Muscle of back (tissue), 11 donors: ENCODE results near the gene ATXN7. TPM values are rescaled to one million over a fixed set of nuclear protein-coding genes. Genes with fewer than 3 reads are reported as not detected.

ENCODE experiments used
- DNase-seq, 3 donors: peaks; one replicate each; pipeline versions ENCODE4 v3.0.0 to v3.0.0-alpha.2; 2013
- polyA plus RNA-seq, 10 donors: library from polyadenylated mRNA; unstranded; fragments of 120-200 nt; gene quantifications; one replicate each; pipeline ENCODE4 v1.2.1, GENCODE V29; 2013; ENCODE audit not compliant: insufficient read length in 10 of 10

The ATXN7 gene
- polyA plus RNA-seq, 10 donors: 8.9 to 18.3 (median 11.7) TPM

- DNase-seq: no peak
Observed at GRCh38 chr3:64046996-64047594, 183.4 kb downstream of the ATXN7 start.

GRCh38 chr3:64047787-64048186 is 184.1 kb downstream of the ATXN7 start:
- no peak for DNase-seq

GRCh38 chr3:64048631-64049061 is 185.0 kb downstream of the ATXN7 start:
- no peak for DNase-seq

GRCh38 chr3:64049136-64049535 is 185.5 kb downstream of the ATXN7 start:
- DNase-seq: peak in 1 of 3 donors; percentile 45

GRCh38 chr3:64049832-64050231 is 186.2 kb downstream of the ATXN7 start:
- no peak for DNase-seq

Other genes with a start within 250 kb of the ATXN7 start
- gene SNTN, start 211.2 kb upstream of the ATXN7 start, polyA plus RNA-seq: under 1 TPM in 2 of 10 donors, not detected in 8; 0.04 to 0.05 TPM
- gene C3orf49, start 44.6 kb upstream of the ATXN7 start, polyA plus RNA-seq: under 1 TPM in 7 of 10 donors, not detected in 3; 0.15 to 0.55 (median 0.30) TPM
- 10 to 100 TPM; 49.5 to 65.2 (median 57.3) TPM for gene THOC7, start 62 bp upstream of the ATXN7 start, polyA plus RNA-seq
- gene SCAANT1, start 48.5 kb downstream of the ATXN7 start, polyA plus RNA-seq: 1 to 10 TPM in 4 of 10 donors, under 1 TPM in 1, not detected in 5; 0.53 to 2.1 (median 1.0) TPM
- gene PSMD6, start 159.6 kb downstream of the ATXN7 start, polyA plus RNA-seq: 10 to 100 TPM; 74.1 to 96.0 (median 84.0) TPM